ENCODE data around the gene TAOK1.
A peak's percentile ranks its signal among the peaks of the same experiment; 100 is the strongest.

TAOK1 gene

GRCh38 chr17:29571486-29571882 is 181.3 kb downstream of the TAOK1 start:
- Histone ChIP-seq H3K4me3 (ENCODE audit: extremely low read depth, insufficient read depth, low read length, poor library complexity, severe bottlenecking) (no peak overlapping the region), H3K9me3 (ENCODE audit: control insufficient read depth, low read length) (no peaks in the 10 kb centered on the region), H3K36me3 (ENCODE audit: control insufficient read depth, insufficient read depth, low read length) (peaks cover 42% of the 10 kb centered on the region), H3K27ac (ENCODE audit: low read depth, low read length, severe bottlenecking) (no peak overlapping the region), H3K4me1 (ENCODE audit: control insufficient read depth, insufficient read depth, low read length, poor library complexity, severe bottlenecking) (peaks cover 6% of the 10 kb centered on the region)
- 91 to 93% methylated on average over 2 to 6 of the region's 6 CpGs for whole genome bisulfite sequencing, 2 experiments (ENCODE audit: insufficient coverage in 2 of 2)

GRCh38 chr17:29571883-29572681 is 181.9 kb downstream of the TAOK1 start:
- peaks cover 48% of the 10 kb centered on the region for H3K36me3 ChIP-seq (ENCODE audit: control insufficient read depth, insufficient read depth, low read length)
- H3K4me3 ChIP-seq (ENCODE audit: extremely low read depth, insufficient read depth, low read length, poor library complexity, severe bottlenecking) = no peak overlapping the region
- no peak overlapping the region for H3K27ac ChIP-seq (ENCODE audit: low read depth, low read length, severe bottlenecking)
- H3K4me1 ChIP-seq (ENCODE audit: control insufficient read depth, insufficient read depth, low read length, poor library complexity, severe bottlenecking) = peaks cover 6% of the 10 kb centered on the region
- WGBS, 2 experiments (ENCODE audit: insufficient coverage in 2 of 2) = 76 to 78% methylated on average over 19 to 29 of the region's 30 CpGs
- H3K9me3 ChIP-seq (ENCODE audit: control insufficient read depth, low read length) = no peaks in the 10 kb centered on the region

GRCh38 chr17:29572691-29573557 is 182.8 kb downstream of the TAOK1 start:
- 26 to 42% methylated on average over 23 to 34 of the region's 62 CpGs for WGBS, 2 experiments (ENCODE audit: insufficient coverage in 2 of 2)
- Histone ChIP-seq H3K4me3 (ENCODE audit: extremely low read depth, insufficient read depth, low read length, poor library complexity, severe bottlenecking) (no peak overlapping the region), H3K4me1 (ENCODE audit: control insufficient read depth, insufficient read depth, low read length, poor library complexity, severe bottlenecking) (peaks cover 6% of the 10 kb centered on the region), H3K36me3 (ENCODE audit: control insufficient read depth, insufficient read depth, low read length) (peaks cover 57% of the 10 kb centered on the region), H3K27ac (ENCODE audit: low read depth, low read length, severe bottlenecking) (peak overlapping the region; percentile 23), H3K9me3 (ENCODE audit: control insufficient read depth, low read length) (no peaks in the 10 kb centered on the region)

- 94% methylated on average over 2 of the region's 6 CpGs; no CpG with 5 or more reads in 1 of the 2 experiments for WGBS, 2 experiments (ENCODE audit: insufficient coverage in 2 of 2)
- H3K4me3 ChIP-seq (ENCODE audit: extremely low read depth, insufficient read depth, low read length, poor library complexity, severe bottlenecking) = no peak overlapping the region
- peaks cover 62% of the 10 kb centered on the region for H3K36me3 ChIP-seq (ENCODE audit: control insufficient read depth, insufficient read depth, low read length)
- H3K4me1 ChIP-seq (ENCODE audit: control insufficient read depth, insufficient read depth, low read length, poor library complexity, severe bottlenecking) = peaks cover 6% of the 10 kb centered on the region
- no peaks in the 10 kb centered on the region for H3K9me3 ChIP-seq (ENCODE audit: control insufficient read depth, low read length)
- H3K27ac ChIP-seq (ENCODE audit: low read depth, low read length, severe bottlenecking) = no peak overlapping the region
These were observed 183.4 kb downstream of the TAOK1 start for GRCh38 chr17:29573558-29573869.

- Histone ChIP-seq H3K4me1 (ENCODE audit: control insufficient read depth, insufficient read depth, low read length, poor library complexity, severe bottlenecking) (peaks cover 5% of the 10 kb centered on the region), H3K36me3 (ENCODE audit: control insufficient read depth, insufficient read depth, low read length) (peaks cover 67% of the 10 kb centered on the region), H3K4me3 (ENCODE audit: extremely low read depth, insufficient read depth, low read length, poor library complexity, severe bottlenecking) (no peak overlapping the region), H3K27ac (ENCODE audit: low read depth, low read length, severe bottlenecking) (no peak overlapping the region), H3K9me3 (ENCODE audit: control insufficient read depth, low read length) (no peaks in the 10 kb centered on the region)
- WGBS, 2 experiments (ENCODE audit: insufficient coverage in 2 of 2) = 100% methylated on average over 2 to 12 of the region's 14 CpGs
These were observed 183.9 kb downstream of the TAOK1 start for GRCh38 chr17:29573871-29574731.

GRCh38 chr17:29574732-29575510 is 184.8 kb downstream of the TAOK1 start:
- Histone ChIP-seq H3K4me1 (ENCODE audit: control insufficient read depth, insufficient read depth, low read length, poor library complexity, severe bottlenecking) (no peaks in the 10 kb centered on the region), H3K4me3 (ENCODE audit: extremely low read depth, insufficient read depth, low read length, poor library complexity, severe bottlenecking) (no peak overlapping the region), H3K27ac (ENCODE audit: low read depth, low read length, severe bottlenecking) (no peak overlapping the region), H3K9me3 (ENCODE audit: control insufficient read depth, low read length) (no peaks in the 10 kb centered on the region), H3K36me3 (ENCODE audit: control insufficient read depth, insufficient read depth, low read length) (peaks cover 75% of the 10 kb centered on the region)
- WGBS, 2 experiments (ENCODE audit: insufficient coverage in 2 of 2) = 96 to 97% methylated on average over 14 to 17 of the region's 17 CpGs

- peaks cover 80% of the 10 kb centered on the region for H3K36me3 ChIP-seq (ENCODE audit: control insufficient read depth, insufficient read depth, low read length)
- no peak overlapping the region for H3K4me3 ChIP-seq (ENCODE audit: extremely low read depth, insufficient read depth, low read length, poor library complexity, severe bottlenecking)
- H3K27ac ChIP-seq (ENCODE audit: low read depth, low read length, severe bottlenecking) = no peak overlapping the region
- WGBS, 2 experiments (ENCODE audit: insufficient coverage in 2 of 2) = 91 to 93% methylated on average over 18 to 23 of the region's 28 CpGs
- no peaks in the 10 kb centered on the region for H3K4me1 ChIP-seq (ENCODE audit: control insufficient read depth, insufficient read depth, low read length, poor library complexity, severe bottlenecking)
- H3K9me3 ChIP-seq (ENCODE audit: control insufficient read depth, low read length) = no peaks in the 10 kb centered on the region
These were observed 185.5 kb downstream of the TAOK1 start for GRCh38 chr17:29575511-29576213.

GRCh38 chr17:29576214-29577000 is 186.2 kb downstream of the TAOK1 start:
- 95 to 96% methylated on average over 27 to 36 of the region's 37 CpGs for WGBS, 2 experiments (ENCODE audit: insufficient coverage in 2 of 2)
- Histone ChIP-seq H3K4me3 (ENCODE audit: extremely low read depth, insufficient read depth, low read length, poor library complexity, severe bottlenecking) (no peak overlapping the region), H3K9me3 (ENCODE audit: control insufficient read depth, low read length) (no peaks in the 10 kb centered on the region), H3K4me1 (ENCODE audit: control insufficient read depth, insufficient read depth, low read length, poor library complexity, severe bottlenecking) (no peaks in the 10 kb centered on the region), H3K36me3 (ENCODE audit: control insufficient read depth, insufficient read depth, low read length) (peaks cover 86% of the 10 kb centered on the region), H3K27ac (ENCODE audit: low read depth, low read length, severe bottlenecking) (no peak overlapping the region)

GRCh38 chr17:29577001-29577370 is 186.8 kb downstream of the TAOK1 start:
- H3K27ac ChIP-seq (ENCODE audit: low read depth, low read length, severe bottlenecking) = no peak overlapping the region
- no peaks in the 10 kb centered on the region for H3K4me1 ChIP-seq (ENCODE audit: control insufficient read depth, insufficient read depth, low read length, poor library complexity, severe bottlenecking)
- H3K9me3 ChIP-seq (ENCODE audit: control insufficient read depth, low read length) = no peaks in the 10 kb centered on the region
- 92 to 98% methylated on average over 6 to 8 of the region's 9 CpGs for WGBS, 2 experiments (ENCODE audit: insufficient coverage in 2 of 2)
- H3K36me3 ChIP-seq (ENCODE audit: control insufficient read depth, insufficient read depth, low read length) = peaks cover 87% of the 10 kb centered on the region
- no peak overlapping the region for H3K4me3 ChIP-seq (ENCODE audit: extremely low read depth, insufficient read depth, low read length, poor library complexity, severe bottlenecking)

All from mesodermal cell (in vitro differentiated cells).